Measurements from ENCODE around the gene TACC2. TPM values are rescaled to one million over a fixed set of nuclear protein-coding genes. Genes with fewer than 3 reads are reported as not detected.
"Not testable (repeated sequence)": the region's sequence is repeated elsewhere in the genome, so short reads cannot be mapped to it uniquely, and the experiment has no call there.

TACC2 gene
- total RNA-seq, 4 donors from 2014 or later, result 31.0 to 52.5 (median 42.2) TPM

- 56 to 60% methylated on average over 3 of the region's 3 CpGs for WGBS, 2 donors
- no peak for TF ChIP-seq EP300 (IDR thresholded peaks at IDR 0.05)
- TF ChIP-seq POLR2A (IDR thresholded peaks at IDR 0.05), result no peak
- TF ChIP-seq CTCF (IDR thresholded peaks at IDR 0.05), result no peak
- no peak for DNase-seq (ENCODE audit: low spot score in 2 of 2)
Observed at GRCh38 chr10:122093076-122093475, 104.1 kb downstream of the TACC2 start.

GRCh38 chr10:122096181-122096580 lies 107.2 kb downstream of the TACC2 start:
- H3K4me1 ChIP-seq, result peaks cover 0 to 16% (median 0%) of the 10 kb centered on the region in 4 donors
- 73 to 79% methylated on average over 7 to 10 of the region's 11 CpGs for WGBS, 2 donors
- H3K9me3 ChIP-seq; H3K4me3 ChIP-seq; H3K27ac ChIP-seq; H3K27me3 ChIP-seq; DNase-seq (ENCODE audit: low spot score in 2 of 2); H3K36me3 ChIP-seq: not testable (repeated sequence)

More at GRCh38 chr10:122093076-122093475, 104.1 kb downstream of the TACC2 start:
- no peak overlapping the region for H3K4me3 ChIP-seq
- H3K4me1 ChIP-seq, result peaks cover 0 to under 1% (median 0%) of the 10 kb centered on the region in 4 donors
- H3K9me3 ChIP-seq, result no peaks in the 10 kb centered on the region
- no peak overlapping the region for H3K27ac ChIP-seq
- H3K27me3 ChIP-seq, result no peaks in the 10 kb centered on the region
- no peaks in the 10 kb centered on the region for H3K36me3 ChIP-seq

GRCh38 chr10:122096705-122097104 lies 107.7 kb downstream of the TACC2 start:
- no peak overlapping the region for H3K4me3 ChIP-seq
- peaks cover 0 to 16% (median 0%) of the 10 kb centered on the region in 4 donors for H3K4me1 ChIP-seq
- H3K36me3 ChIP-seq, result no peaks in the 10 kb centered on the region
- DNase-seq (ENCODE audit: low spot score in 2 of 2), result no peak
- TF ChIP-seq POLR2A (IDR thresholded peaks at IDR 0.05) (no peak), EP300 (IDR thresholded peaks at IDR 0.05) (no peak), CTCF (IDR thresholded peaks at IDR 0.05) (no peak)
- WGBS, 2 donors, result 82 to 86% methylated on average over 3 of the region's 3 CpGs
- H3K9me3 ChIP-seq, result no peaks in the 10 kb centered on the region
- no peak overlapping the region for H3K27ac ChIP-seq
- H3K27me3 ChIP-seq, result no peaks in the 10 kb centered on the region

GRCh38 chr10:122097935-122098334 lies 109.0 kb downstream of the TACC2 start:
- peaks cover 0 to 16% (median 0%) of the 10 kb centered on the region in 4 donors for H3K4me1 ChIP-seq
- H3K27me3 ChIP-seq, result no peaks in the 10 kb centered on the region
- H3K4me3 ChIP-seq, result no peak overlapping the region
- no peak for DNase-seq (ENCODE audit: low spot score in 2 of 2)
- 94 to 96% methylated on average over 7 of the region's 7 CpGs for WGBS, 2 donors
- no peak overlapping the region for H3K27ac ChIP-seq
- TF ChIP-seq EP300 (IDR thresholded peaks at IDR 0.05) (no peak), POLR2A (IDR thresholded peaks at IDR 0.05) (no peak), CTCF (IDR thresholded peaks at IDR 0.05) (no peak)
- no peaks in the 10 kb centered on the region for H3K36me3 ChIP-seq
- H3K9me3 ChIP-seq, result no peaks in the 10 kb centered on the region

- H3K9me3 ChIP-seq, result no peaks in the 10 kb centered on the region
- no peaks in the 10 kb centered on the region for H3K36me3 ChIP-seq
- TF ChIP-seq EP300 (IDR thresholded peaks at IDR 0.05) (peak in 1 of 2 donors; percentile 67), CTCF (IDR thresholded peaks at IDR 0.05) (no peak)
- no peaks in the 10 kb centered on the region for H3K27me3 ChIP-seq
- no peak overlapping the region for H3K4me3 ChIP-seq
- peaks cover 0 to 16% (median 0%) of the 10 kb centered on the region in 4 donors for H3K4me1 ChIP-seq
- no peak overlapping the region for H3K27ac ChIP-seq
- WGBS, 2 donors, result 22 to 30% methylated on average over 8 of the region's 8 CpGs
- no peak for DNase-seq (ENCODE audit: low spot score in 2 of 2)
Observed at GRCh38 chr10:122098924-122099323, 110.0 kb downstream of the TACC2 start.

- no peaks in the 10 kb centered on the region for H3K9me3 ChIP-seq
- no peak overlapping the region for H3K27ac ChIP-seq
- WGBS, 2 donors, result 40 to 41% methylated on average over 2 of the region's 2 CpGs
- no peak for DNase-seq (ENCODE audit: low spot score in 2 of 2)
- H3K4me3 ChIP-seq, result no peak overlapping the region
- no peaks in the 10 kb centered on the region for H3K27me3 ChIP-seq
- no peaks in the 10 kb centered on the region for H3K36me3 ChIP-seq
- H3K4me1 ChIP-seq, result peaks cover 0 to 16% (median 0%) of the 10 kb centered on the region in 4 donors
- TF ChIP-seq EP300 (IDR thresholded peaks at IDR 0.05) (no peak), CTCF (IDR thresholded peaks at IDR 0.05) (no peak), POLR2A (IDR thresholded peaks at IDR 0.05) (no peak)
Observed at GRCh38 chr10:122099562-122099961, 110.6 kb downstream of the TACC2 start.

Data from tibial nerve (tissue), 4 donors.